ENCODE data around the gene KCNH4. TPM values are rescaled to one million over a fixed set of nuclear protein-coding genes. Genes with fewer than 3 reads are reported as not detected.

The KCNH4 gene
- total RNA-seq, 2 experiments from 2014 or later = not detected

- intact Hi-C loops (cut with micrococcal nuclease; ENCODE audit: unreplicated experiment) = no loop called here
- CTCF ChIA-PET (ENCODE audit: unreplicated experiment) = no interaction called here
- no peaks in the 10 kb centered on the region for H3K79me2 ChIP-seq (ENCODE audit: insufficient read depth, low read depth, low read length)
- H3K9me3 ChIP-seq (ENCODE audit: low read length) = no peaks in the 10 kb centered on the region
- H3K4me3 ChIP-seq (ENCODE audit: low read depth, low read length, poor library complexity, severe bottlenecking) = no peak overlapping the region
- no TSS peak for BruUV-seq (replicated peaks)
- H3K9me2 ChIP-seq (ENCODE audit: insufficient read depth, low read length) = no peaks in the 10 kb centered on the region
- no peaks in the 10 kb centered on the region for H4K20me1 ChIP-seq (ENCODE audit: insufficient read depth, low read length)
- H3K4me2 ChIP-seq (ENCODE audit: low read length) = no peak overlapping the region
- no peaks in the 10 kb centered on the region for H3K4me1 ChIP-seq (ENCODE audit: insufficient read depth, low read length, poor library complexity, severe bottlenecking)
- H3K27ac ChIP-seq (ENCODE audit: low read depth, low read length, poor library complexity, severe bottlenecking) = no peak overlapping the region
- DNase-seq (ENCODE audit: low spot score) = no peak
- no peak overlapping the region for H2AFZ ChIP-seq (ENCODE audit: low read length)
- TF ChIP-seq CTCF (conservative IDR thresholded peaks at IDR 0.05; ENCODE audit: low read length) = no peak
- no peak for TF ChIP-seq EZH2phosphoT487 (IDR thresholded peaks at IDR 0.05; ENCODE audit: borderline replicate concordance, low read depth, low read length)
- no peaks in the 10 kb centered on the region for H3K36me3 ChIP-seq (ENCODE audit: insufficient read depth, low read length)
- POLR2A ChIA-PET = interaction anchor here (0.6 kb wide), 1 partner anchor 47 kb away, joined by 6 read pairs; no protein-coding TSS in a partner anchor
These were observed 13.1 kb downstream of the KCNH4 start for GRCh38 chr17:42167807-42168206.

GRCh38 chr17:42166196-42166763 is 14.7 kb downstream of the KCNH4 start:
- no peak overlapping the region for H3K4me2 ChIP-seq (ENCODE audit: low read length)
- H4K20me1 ChIP-seq (ENCODE audit: insufficient read depth, low read length) = no peaks in the 10 kb centered on the region
- intact Hi-C loops (cut with micrococcal nuclease; ENCODE audit: unreplicated experiment) = no loop called here
- H3K79me2 ChIP-seq (ENCODE audit: insufficient read depth, low read depth, low read length) = no peaks in the 10 kb centered on the region
- H3K36me3 ChIP-seq (ENCODE audit: insufficient read depth, low read length) = no peaks in the 10 kb centered on the region
- no peaks in the 10 kb centered on the region for H3K4me1 ChIP-seq (ENCODE audit: insufficient read depth, low read length, poor library complexity, severe bottlenecking)
- ChIA-PET POLR2A (no interaction called here), CTCF (ENCODE audit: unreplicated experiment) (interaction anchor here (0.6 kb wide), 1 partner anchor 11 kb away, joined by 3 read pairs; no protein-coding TSS in a partner anchor)
- H2AFZ ChIP-seq (ENCODE audit: low read length) = no peak overlapping the region
- no peak for DNase-seq (ENCODE audit: low spot score)
- no peak overlapping the region for H3K27ac ChIP-seq (ENCODE audit: low read depth, low read length, poor library complexity, severe bottlenecking)
- H3K9me2 ChIP-seq (ENCODE audit: insufficient read depth, low read length) = no peaks in the 10 kb centered on the region
- no peak overlapping the region for H3K4me3 ChIP-seq (ENCODE audit: low read depth, low read length, poor library complexity, severe bottlenecking)
- BruUV-seq (replicated peaks) = no TSS peak
- TF ChIP-seq CTCF (conservative IDR thresholded peaks at IDR 0.05; ENCODE audit: low read length) (no peak), EZH2phosphoT487 (IDR thresholded peaks at IDR 0.05; ENCODE audit: borderline replicate concordance, low read depth, low read length) (no peak)
- H3K9me3 ChIP-seq (ENCODE audit: low read length) = no peaks in the 10 kb centered on the region

GRCh38 chr17:42165751-42166150 is 15.2 kb downstream of the KCNH4 start:
- no peak for TF ChIP-seq EZH2phosphoT487 (IDR thresholded peaks at IDR 0.05; ENCODE audit: borderline replicate concordance, low read depth, low read length)
- TF ChIP-seq CTCF (conservative IDR thresholded peaks at IDR 0.05; ENCODE audit: low read length) = no peak
- POLR2A ChIA-PET = no interaction called here
- no peaks in the 10 kb centered on the region for H3K36me3 ChIP-seq (ENCODE audit: insufficient read depth, low read length)
- no peak overlapping the region for H2AFZ ChIP-seq (ENCODE audit: low read length)
- no peaks in the 10 kb centered on the region for H3K9me3 ChIP-seq (ENCODE audit: low read length)
- H3K79me2 ChIP-seq (ENCODE audit: insufficient read depth, low read depth, low read length) = no peaks in the 10 kb centered on the region
- H3K4me1 ChIP-seq (ENCODE audit: insufficient read depth, low read length, poor library complexity, severe bottlenecking) = no peaks in the 10 kb centered on the region
- DNase-seq (ENCODE audit: low spot score) = no peak
- no peak overlapping the region for H3K4me2 ChIP-seq (ENCODE audit: low read length)
- CTCF ChIA-PET (ENCODE audit: unreplicated experiment) = no interaction called here
- intact Hi-C loops (cut with micrococcal nuclease; ENCODE audit: unreplicated experiment) = no loop called here
- BruUV-seq (replicated peaks) = no TSS peak
- no peaks in the 10 kb centered on the region for H4K20me1 ChIP-seq (ENCODE audit: insufficient read depth, low read length)
- H3K27ac ChIP-seq (ENCODE audit: low read depth, low read length, poor library complexity, severe bottlenecking) = no peak overlapping the region
- no peaks in the 10 kb centered on the region for H3K9me2 ChIP-seq (ENCODE audit: insufficient read depth, low read length)
- no peak overlapping the region for H3K4me3 ChIP-seq (ENCODE audit: low read depth, low read length, poor library complexity, severe bottlenecking)

All from OCI-LY7 (cell line).